K562 (cell line): ENCODE results near the gene ATP9B. TPM values are rescaled to one million over a fixed set of nuclear protein-coding genes. Genes with fewer than 3 reads are reported as not detected.

Experiments
- ATAC-seq: fragments of 200-7000 bp; cut with Tn5 transposase; 3 replicates; pipeline ENCODE4 v1.9.1; 2020; ENCODE audit warnings: moderate library complexity
- BruUV-seq: library from RNA; stranded (reverse); fragments of 400-500 nt; replicated peaks from 2 replicates; lab custom pipeline; 2021; lab: Mats Ljungman, UMichigan
- CTCF ChIA-PET: fragments of 300-600 bp; formaldehyde crosslinking; extraction: SDS; loops from one replicate; lab custom pipeline; 2021; ENCODE audit warnings: low intra/inter-chr PET ratio; lab: Yijun Ruan, JAX
- POLR2A ChIA-PET: fragments of 300-600, 350-650 bp; sonication (Branson Sonifier 250); formaldehyde crosslinking; extraction: SDS; loops from one replicate; lab custom pipeline; 2021; ENCODE audit warnings: antibody characterized with exemption, inconsistent platforms; lab: Yijun Ruan, JAX
- DNase-seq, 4 experiments: peaks; one replicate each; pipeline versions ENCODE4 v3.0.0 to v3.0.0-alpha.2; 2011 to 2018; ENCODE audit warnings: low spot score in 3 of 4, mixed read lengths in 3 of 4; ENCODE audit errors: extremely low read depth in 1 of 4
- FAIRE-seq: peaks from 2 replicates; lab custom pipeline; 2011; peaks lifted over from hg19 to GRCh38; lab: Jason Lieb, UNC
- H2AFZ ChIP-seq: 2 replicates; pipeline ENCODE4 v1.6.0; 2011; ENCODE audit warnings: low read depth, low read length, control low read depth, inconsistent platforms
- H3K27ac ChIP-seq: fragments of 200-600 bp; 3 replicates; pipeline ENCODE4 v1.8.0; 2011; ENCODE audit warnings: low read depth, mild to moderate bottlenecking, control low read depth, inconsistent platforms, low read length, moderate library complexity, mixed read lengths; ENCODE audit errors: extremely low read depth
- H3K27me3 ChIP-seq, 2 experiments: fragments of 300-600 bp in 1 of 2; 2 replicates in 1 of 2; 3 replicates in 1 of 2; pipeline versions ENCODE4 v1.6.0 to v1.8.0; 2011; ENCODE audit warnings: inconsistent platforms in 2 of 2, low read length in 2 of 2, mild to moderate bottlenecking in 1 of 2, mixed read lengths in 1 of 2, moderate library complexity in 1 of 2; ENCODE audit not compliant: control insufficient read depth in 2 of 2, insufficient read depth in 2 of 2
- H3K36me3 ChIP-seq: fragments of 300-600 bp; 3 replicates; pipeline ENCODE4 v1.8.0; 2011; ENCODE audit warnings: mild to moderate bottlenecking, low read length, inconsistent platforms; ENCODE audit not compliant: control insufficient read depth, insufficient read depth
- H3K4me1 ChIP-seq, 2 experiments: fragments of 200-600 bp in 1 of 2; replicated peaks in 1 of 2; 2 replicates in 1 of 2; 3 replicates in 1 of 2; pipeline versions ENCODE4 v1.5.1 to v1.8.0; 2011; ENCODE audit warnings: inconsistent platforms in 2 of 2, low read length in 2 of 2, mild to moderate bottlenecking in 1 of 2, mixed read lengths in 1 of 2, moderate library complexity in 1 of 2; ENCODE audit not compliant: control insufficient read depth in 2 of 2, insufficient read depth in 2 of 2
- H3K4me2 ChIP-seq: 2 replicates; pipeline ENCODE4 v1.6.1; 2011; ENCODE audit warnings: low read length, control low read depth, inconsistent platforms, mixed read lengths; ENCODE audit not compliant: insufficient read depth
- H3K4me3 ChIP-seq: fragments of 200-600 bp; sonication (generic), shearing (Covaris generic); 2 replicates; pipeline ENCODE4 v1.5.1; 2016; ENCODE audit warnings: control low read depth, inconsistent platforms
- H3K79me2 ChIP-seq: fragments of 200-600 bp; 3 replicates; pipeline ENCODE4 v1.8.0; 2011; ENCODE audit warnings: low read length, inconsistent platforms; ENCODE audit not compliant: control insufficient read depth, insufficient read depth
- H3K9ac ChIP-seq, 2 experiments: 2 replicates each; pipeline versions ENCODE4 v1.6.0 to v1.6.1; 2011; ENCODE audit warnings: low read depth in 2 of 2, low read length in 2 of 2, control low read depth in 1 of 2, inconsistent platforms in 1 of 2, mild to moderate bottlenecking in 1 of 2, mixed read lengths in 1 of 2; ENCODE audit not compliant: insufficient read depth in 1 of 2
- H3K9me1 ChIP-seq: one replicate; pipeline ENCODE4 v1.6.0; 2011; ENCODE audit warnings: inconsistent platforms, mild to moderate bottlenecking, low read length, moderate library complexity; ENCODE audit not compliant: control insufficient read depth, insufficient read depth
- H3K9me3 ChIP-seq: replicated peaks from 2 replicates; pipeline ENCODE4 v1.5.1; 2011; ENCODE audit warnings: low read depth, low read length, inconsistent platforms; ENCODE audit not compliant: control insufficient read depth, insufficient read depth
- H4K20me1 ChIP-seq: replicated peaks from 2 replicates; pipeline ENCODE4 v1.6.1; 2011; ENCODE audit warnings: low read length, inconsistent platforms, mixed read lengths; ENCODE audit not compliant: control insufficient read depth, insufficient read depth
- CEBPG ChIP-seq, 3 experiments: fragments of 200-800 bp in 1 of 3; sonication (Bioruptor generic) in 1 of 3; sonication (generic) in 1 of 3; formaldehyde crosslinking in 1 of 3; IDR thresholded peaks in 2 of 3; conservative IDR thresholded peaks in 1 of 3; 2 replicates each; pipeline versions ENCODE4 v1.6.1 to v1.8.0; 2016 to 2022; ENCODE audit warnings: missing compliant biosample characterization in 2 of 3, missing genetic modification characterization in 2 of 3, mild to moderate bottlenecking in 1 of 3, missing genetic modification reagents in 1 of 3
- HMG20B ChIP-seq: fragments of 250-450 bp; sonication (Bioruptor Pico); IDR thresholded peaks from 2 replicates; pipeline ENCODE4 v1.5.0; 2021; ENCODE audit warnings: mild to moderate bottlenecking
- POLR2AphosphoS5 ChIP-seq: IDR thresholded peaks from 2 replicates; pipeline ENCODE4 v1.6.1; 2011; ENCODE audit warnings: mild to moderate bottlenecking, low read depth, low read length, moderate library complexity; ENCODE audit not compliant: control insufficient read depth, insufficient read depth
- RBFOX2 ChIP-seq: fragments of 200-400 bp; formaldehyde crosslinking; IDR thresholded peaks from 2 replicates; pipeline ENCODE4 v1.6.1; 2017; ENCODE audit warnings: low read depth, mild to moderate bottlenecking, low read length, moderate library complexity
- ZNF316 ChIP-seq: fragments of 450-650 bp; IDR thresholded peaks from 2 replicates; pipeline ENCODE4 v1.6.1; 2016
- ZNF436 ChIP-seq: fragments of 250-450, 450-650 bp; sonication (Bioruptor Pico); formaldehyde crosslinking; IDR thresholded peaks from 2 replicates; pipeline ENCODE4 v1.7.0; 2020; ENCODE audit warnings: mild to moderate bottlenecking
- WGBS: fragments of 100-300 bp; shearing (Covaris generic); methylation state at CpG from one replicate; pipeline ENCODE4 v1.1.6; 2016; ENCODE audit warnings: low coverage, mixed read lengths; ENCODE audit not compliant: insufficient coverage; ENCODE audit errors: missing lambda C conversion rate; 5-methylcytosine and 5-hydroxymethylcytosine counted together
- in situ Hi-C: fragments of 300-500 bp; cut with MboI; formaldehyde crosslinking; loops from 4 replicates; pipeline ENCODE4 v1.15.0; 2018; ENCODE audit warnings: inconsistent platforms, mixed read lengths
- intact Hi-C: fragments of 100-400 bp; cut with micrococcal nuclease; formaldehyde crosslinking; loops from 2 replicates; pipeline ENCODE4 v1.14.2; 2022
- polyA plus RNA-seq, 8 experiments: library from polyadenylated mRNA; depleted of rRNA in 4 of 8; stranded (reverse) in 5 of 8; unstranded in 3 of 8; fragments of >200 nt; fragmentation: Nextera tagmentation in 2 of 8; fragmentation: Illumina TruSeq in 1 of 8; extraction: Ambion mirVana in 2 of 8; extraction: Trizol in 1 of 8; gene quantifications; 2 replicates each; pipeline versions ENCODE4 v1.2.1 to v1.2.3, GENCODE V29; 2011 to 2014; ENCODE audit warnings: inconsistent platforms in 1 of 8, missing spikeins in 1 of 8
- total RNA-seq, 7 experiments: library from RNA; depleted of rRNA in 6 of 7; stranded (reverse); fragments of >200 nt in 6 of 7; fragmentation: Illumina TruSeq in 2 of 7; extraction: Trizol in 2 of 7; gene quantifications; 2 replicates each; pipeline versions ENCODE4 v1.2.1 to v1.2.3, GENCODE V29; 2011 to 2021; ENCODE audit warnings: low replicate concordance in 1 of 7
- TF ChIP-seq, protein P1 (sequence below), 3 experiments: fragments of 200-800 bp in 1 of 3; fragments of 250-450 bp in 1 of 3; fragments of 450-650 bp in 1 of 3; sonication (Bioruptor Pico) in 1 of 3; sonication (Bioruptor generic) in 1 of 3; formaldehyde crosslinking in 1 of 3; IDR thresholded peaks; 2 replicates each; pipeline versions ENCODE4 v1.6.1 to v1.8.0; 2016 to 2022; ENCODE audit warnings: mild to moderate bottlenecking in 2 of 3, missing genetic modification characterization in 2 of 3, missing compliant biosample characterization in 1 of 3, moderate library complexity in 1 of 3

ATP9B gene
- total and polyA plus RNA-seq, 9 of the 15 experiments (the other 6 are each of a cell fraction or from before 2014, with no cell fraction given) = 0.66 to 13.2 (median 7.9) TPM

DNA sequence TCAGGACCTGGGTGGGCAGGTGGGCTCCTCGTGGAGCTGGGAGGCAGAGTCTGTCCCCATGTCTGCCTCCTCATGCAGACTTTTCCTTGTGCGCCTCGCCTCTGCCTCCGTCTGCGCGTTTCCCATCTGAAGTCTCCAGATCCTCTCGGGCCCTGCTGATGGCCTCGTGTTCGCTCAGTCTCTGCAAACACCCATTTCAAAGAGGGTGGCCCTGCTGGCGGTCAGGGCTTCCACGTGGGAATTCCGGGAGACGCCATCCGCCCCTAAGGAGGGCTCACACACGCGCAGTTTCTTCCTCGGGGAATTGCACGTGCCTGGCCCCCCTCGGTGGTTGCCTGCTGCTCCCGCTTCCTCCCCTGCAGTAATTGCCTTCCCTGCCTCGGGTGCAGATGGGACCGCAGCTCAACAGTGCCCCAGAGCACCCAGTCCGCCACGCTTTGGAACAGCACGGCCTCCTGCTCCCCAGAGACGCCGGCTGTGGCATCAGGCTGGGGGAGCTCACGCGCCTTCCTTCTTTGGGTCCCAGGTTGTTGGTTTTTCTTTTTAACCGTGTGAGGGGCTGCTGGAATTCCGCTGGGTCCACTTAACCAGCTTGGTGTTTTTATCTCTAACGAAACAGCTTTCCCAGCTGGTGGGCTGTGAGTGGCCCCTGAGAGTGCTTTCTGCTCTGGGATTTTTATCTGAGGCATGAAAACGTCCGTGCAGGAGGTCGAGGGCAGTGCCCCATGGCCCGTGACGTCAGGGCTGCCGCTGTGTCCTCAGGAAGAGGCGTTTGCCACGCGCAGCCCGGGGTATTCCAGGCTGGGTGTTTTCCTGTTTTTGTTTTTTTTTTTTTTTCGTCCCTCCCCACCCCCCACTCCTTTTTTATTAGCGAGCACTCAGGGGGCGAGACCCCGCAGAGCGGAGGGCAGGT lies 342.7 kb downstream of the ATP9B start:
- DNase-seq (no peak), FAIRE-seq (no peak), ATAC-seq (no peak)
- no peaks in the 10 kb centered on the region for H3K9me1 ChIP-seq
- H3K4me2 ChIP-seq = no peak overlapping the region
- no peak overlapping the region for H3K4me3 ChIP-seq
- H3K9ac ChIP-seq = peak overlapping the region in 1 of 2 experiments; percentile 52; a peak in 2 of 4 replicates
- no peaks in the 10 kb centered on the region; the same call in 1 of the 2 replicates for H4K20me1 ChIP-seq
- no peak overlapping the region for H2AFZ ChIP-seq
- no TSS peak for BruUV-seq
- POLR2A ChIA-PET = interaction anchor here (0.6 kb wide), 1 partner anchor 494 kb away, joined by 3 read pairs; no protein-coding TSS in a partner anchor
- intact Hi-C loops (no loop called here), in situ Hi-C loops (no loop called here)
- no peak for TF ChIP-seq POLR2AphosphoS5
- no peak for TF ChIP-seq HMG20B (CRISPR knock-in tag)
- no peak for TF ChIP-seq CEBPG (CRISPR knock-in tag; IDR thresholded peaks at IDR 0.05)
- TF ChIP-seq CEBPG (tag; conservative IDR thresholded peaks at IDR 0.05 in 1 of 2, IDR thresholded peaks at IDR 0.05 in 1 of 2) = no peak
- TF ChIP-seq ZNF316 = no peak
- TF ChIP-seq, protein P1, sequence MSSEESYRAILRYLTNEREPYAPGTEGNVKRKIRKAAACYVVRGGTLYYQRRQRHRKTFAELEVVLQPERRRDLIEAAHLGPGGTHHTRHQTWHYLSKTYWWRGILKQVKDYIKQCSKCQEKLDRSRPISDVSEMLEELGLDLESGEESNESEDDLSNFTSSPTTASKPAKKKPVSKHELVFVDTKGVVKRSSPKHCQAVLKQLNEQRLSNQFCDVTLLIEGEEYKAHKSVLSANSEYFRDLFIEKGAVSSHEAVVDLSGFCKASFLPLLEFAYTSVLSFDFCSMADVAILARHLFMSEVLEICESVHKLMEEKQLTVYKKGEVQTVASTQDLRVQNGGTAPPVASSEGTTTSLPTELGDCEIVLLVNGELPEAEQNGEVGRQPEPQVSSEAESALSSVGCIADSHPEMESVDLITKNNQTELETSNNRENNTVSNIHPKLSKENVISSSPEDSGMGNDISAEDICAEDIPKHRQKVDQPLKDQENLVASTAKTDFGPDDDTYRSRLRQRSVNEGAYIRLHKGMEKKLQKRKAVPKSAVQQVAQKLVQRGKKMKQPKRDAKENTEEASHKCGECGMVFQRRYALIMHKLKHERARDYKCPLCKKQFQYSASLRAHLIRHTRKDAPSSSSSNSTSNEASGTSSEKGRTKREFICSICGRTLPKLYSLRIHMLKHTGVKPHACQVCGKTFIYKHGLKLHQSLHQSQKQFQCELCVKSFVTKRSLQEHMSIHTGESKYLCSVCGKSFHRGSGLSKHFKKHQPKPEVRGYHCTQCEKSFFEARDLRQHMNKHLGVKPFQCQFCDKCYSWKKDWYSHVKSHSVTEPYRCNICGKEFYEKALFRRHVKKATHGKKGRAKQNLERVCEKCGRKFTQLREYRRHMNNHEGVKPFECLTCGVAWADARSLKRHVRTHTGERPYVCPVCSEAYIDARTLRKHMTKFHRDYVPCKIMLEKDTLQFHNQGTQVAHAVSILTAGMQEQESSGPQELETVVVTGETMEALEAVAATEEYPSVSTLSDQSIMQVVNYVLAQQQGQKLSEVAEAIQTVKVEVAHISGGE (CRISPR knock-in tag; IDR thresholded peaks at IDR 0.05) = no peak
- TF ChIP-seq ZNF436 = no peak
- 0 out of 2 replicates have a peak, but pooled peaks have one; percentile 16 for TF ChIP-seq RBFOX2
- WGBS = 97% methylated on average over 17 of the region's 47 CpGs
- CTCF ChIA-PET = no interaction called here
- no peaks in the 10 kb centered on the region for H3K27me3 ChIP-seq
- no peaks in the 10 kb centered on the region for H3K9me3 ChIP-seq
- H3K4me1 ChIP-seq = peaks cover 8 to 19% of the 10 kb centered on the region in 2 experiments; a peak in 4 of 5 replicates
- H3K27ac ChIP-seq = no peak overlapping the region
- peaks cover 9% of the 10 kb centered on the region; the same call in 2 of the 3 replicates for H3K36me3 ChIP-seq
- H3K79me2 ChIP-seq = peaks cover 16% of the 10 kb centered on the region; the same call in 2 of the 3 replicates
